AG04450 (cell line): ENCODE measurements around the gene SMARCA2. TPM values are rescaled to one million over a fixed set of nuclear protein-coding genes. Genes with fewer than 3 reads are reported as not detected.

Experiments
- CTCF ChIA-PET: fragments of 300-600, 350-600 bp; formaldehyde crosslinking; extraction: SDS; loops from one replicate; lab custom pipeline; 2022; ENCODE audit warnings: antibody characterized with exemption, inconsistent platforms; lab: Charles Lee
- POLR2A ChIA-PET: fragments of 350-600 bp; formaldehyde crosslinking; extraction: SDS; loops from one replicate; lab custom pipeline; 2021; ENCODE audit warnings: antibody characterized with exemption, inconsistent platforms; lab: Yijun Ruan, JAX
- DNase-seq: peaks from one replicate; pipeline ENCODE4 v3.0.0-alpha.2; 2011; ENCODE audit warnings: low read depth, low spot score
- H3K27ac ChIP-seq: one replicate; pipeline ENCODE4 v1.5.1; 2012; ENCODE audit warnings: low read depth, low read length, control low read depth
- H3K27me3 ChIP-seq: one replicate; pipeline ENCODE4 v1.6.0; 2012; ENCODE audit warnings: low read length; ENCODE audit not compliant: control insufficient read depth, insufficient read depth
- H3K4me3 ChIP-seq: 2 replicates; pipeline ENCODE4 v1.5.1; 2011; ENCODE audit warnings: mild to moderate bottlenecking, low read depth, low read length, control low read depth
- H3K9me3 ChIP-seq: 2 replicates; pipeline ENCODE4 v1.5.1; 2012; ENCODE audit warnings: low read length; ENCODE audit not compliant: control insufficient read depth, insufficient read depth
- CTCF ChIP-seq: IDR thresholded peaks from 2 replicates; pipeline ENCODE4 v1.5.1; 2011; ENCODE audit warnings: low read depth, low read length, control low read depth, inconsistent platforms
- polyA plus RNA-seq: library from polyadenylated mRNA; depleted of rRNA; stranded (reverse); fragments of >200 nt; gene quantifications from 2 replicates; pipeline ENCODE4 v1.2.3, GENCODE V29; 2011

The SMARCA2 gene
- polyA plus RNA-seq, 1 experiment = 51.2 TPM

- CTCF ChIA-PET = interaction anchor here (1.0 to 1.2 kb wide), 3 partner anchors 53 to 730 kb away, joined by 3 to 4 read pairs (median 3); no protein-coding TSS in a partner anchor
- H3K27ac ChIP-seq = no peak overlapping the region
- DNase-seq = no peak
- POLR2A ChIA-PET = no interaction called here
- H3K27me3 ChIP-seq = no peaks in the 10 kb centered on the region
- H3K4me3 ChIP-seq = no peak overlapping the region
- TF ChIP-seq CTCF = no peak
- H3K9me3 ChIP-seq = no peaks in the 10 kb centered on the region
Observed at GRCh38 chr9:2128141-2128540, 113.0 kb downstream of the SMARCA2 start.

GRCh38 chr9:2128618-2129017, 113.5 kb downstream of the SMARCA2 start:
- POLR2A ChIA-PET = no interaction called here
- no peak for DNase-seq
- CTCF ChIA-PET = interaction anchor here (1.0 to 1.2 kb wide), 2 partner anchors 600 to 729 kb away, joined by 3 read pairs; no protein-coding TSS in a partner anchor

GRCh38 chr9:2130941-2131340, 115.8 kb downstream of the SMARCA2 start:
- ChIA-PET CTCF (interaction anchor here (0.7 to 2.7 kb wide), 4 partner anchors 9 to 597 kb away, joined by 3 to 19 read pairs (median 12); no protein-coding TSS in a partner anchor), POLR2A (no interaction called here)
- no peaks in the 10 kb centered on the region for H3K27me3 ChIP-seq
- no peaks in the 10 kb centered on the region for H3K9me3 ChIP-seq
- DNase-seq = no peak
- no peak overlapping the region for H3K27ac ChIP-seq
- H3K4me3 ChIP-seq = no peak overlapping the region
- TF ChIP-seq CTCF = no peak

More at GRCh38 chr9:2128618-2129017, 113.5 kb downstream of the SMARCA2 start:
- TF ChIP-seq CTCF = no peak
- H3K4me3 ChIP-seq = no peak overlapping the region
- no peaks in the 10 kb centered on the region for H3K27me3 ChIP-seq
- H3K27ac ChIP-seq = no peak overlapping the region
- no peaks in the 10 kb centered on the region for H3K9me3 ChIP-seq

DNA sequence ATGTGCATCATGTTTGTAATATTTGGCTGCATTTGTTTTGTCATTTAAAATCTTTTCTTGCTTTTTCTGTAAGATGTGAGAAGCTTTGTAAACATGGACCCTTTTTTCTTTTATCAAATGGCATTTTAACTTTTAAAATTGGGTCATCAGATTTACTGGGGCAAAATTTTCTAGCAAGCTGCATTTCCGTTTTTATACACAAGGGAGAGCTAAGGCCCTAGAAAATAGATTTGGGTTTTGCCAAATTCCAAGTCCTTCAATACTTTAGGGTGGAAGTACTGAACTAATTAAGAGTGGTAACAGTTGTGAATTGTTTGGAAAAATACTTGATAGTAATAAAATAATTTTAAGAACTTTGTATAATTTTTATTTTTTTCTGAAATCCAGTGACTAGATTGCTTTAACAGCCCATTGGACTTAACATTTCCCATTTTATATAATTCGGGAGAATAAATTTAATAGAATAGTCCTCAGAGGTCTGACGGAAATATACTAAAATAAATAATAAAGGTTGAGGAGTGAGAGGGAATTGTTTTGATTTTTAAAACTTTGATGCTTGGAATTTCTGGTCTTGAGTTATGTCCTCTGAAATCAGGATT, 117.4 kb downstream of the SMARCA2 start:
- no peaks in the 10 kb centered on the region for H3K9me3 ChIP-seq
- no peak overlapping the region for H3K27ac ChIP-seq
- no peak for DNase-seq
- ChIA-PET POLR2A (no interaction called here), CTCF (interaction anchor here (0.6 to 2.7 kb wide), 35 partner anchors 11 to 728 kb away, joined by 3 to 22 read pairs (median 3); partner anchors contain the start of gene PUM3)
- TF ChIP-seq CTCF = peak; percentile 80
- no peaks in the 10 kb centered on the region for H3K27me3 ChIP-seq
- no peak overlapping the region for H3K4me3 ChIP-seq

DNA sequence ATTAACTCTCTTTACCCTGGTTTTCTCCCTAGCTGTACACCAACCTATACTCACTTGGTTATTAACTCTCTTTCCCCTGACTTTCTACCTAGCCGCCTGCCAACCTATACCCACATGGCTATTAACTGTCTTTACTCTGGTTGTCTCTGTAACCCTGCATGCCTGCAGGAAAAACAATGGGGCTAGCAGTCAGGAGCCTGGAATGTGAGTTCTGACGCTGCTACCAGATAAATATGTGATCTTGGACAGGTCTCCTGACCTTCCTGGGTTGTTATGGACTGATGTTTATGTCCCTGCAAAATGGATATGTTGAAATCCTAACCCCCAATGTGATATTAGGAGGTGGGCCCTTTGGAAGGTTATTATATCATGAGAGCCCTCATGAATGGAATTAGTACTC, 119.2 kb downstream of the SMARCA2 start:
- POLR2A ChIA-PET = no interaction called here
- Histone ChIP-seq H3K4me3 (no peak overlapping the region), H3K9me3 (no peaks in the 10 kb centered on the region), H3K27me3 (no peaks in the 10 kb centered on the region), H3K27ac (no peak overlapping the region)
- CTCF ChIA-PET = interaction anchor here (1.1 to 2.5 kb wide), 3 partner anchors 10 to 595 kb away, joined by 3 to 22 read pairs (median 10); no protein-coding TSS in a partner anchor
- no peak for DNase-seq
- TF ChIP-seq CTCF = no peak
